Stimulated activated CD4-positive, alpha-beta T cell treated with anti-CD3 and anti-CD28 coated beads, Interleukin-1b, Interleukin-23, amount 100 ng/mL, for 1 hour (primary cell): ENCODE measurements around the gene PLK4.
"Not testable (repeated sequence)": the region's sequence is repeated elsewhere in the genome, so short reads cannot be mapped to it uniquely, and the experiment has no call there.

Source experiments
- DNase-seq, 2 donors: peaks; one replicate each; pipeline ENCODE4 v3.0.0-alpha.2; 2020; ENCODE audit warnings: low read depth in 2 of 2

PLK4 gene

GRCh38 chr4:127905029-127905428 lies 24.3 kb downstream of the PLK4 start:
- no peak for DNase-seq

GRCh38 chr4:127916512-127916911 lies 35.8 kb downstream of the PLK4 start:
- no peak for DNase-seq

- DNase-seq: no peak
Measured at GRCh38 chr4:127917151-127917550, 36.5 kb downstream of the PLK4 start.

GRCh38 chr4:127920521-127920920 lies 39.8 kb downstream of the PLK4 start:
- no peak for DNase-seq

GRCh38 chr4:127922226-127922625 lies 41.5 kb downstream of the PLK4 start:
- no peak for DNase-seq

GRCh38 chr4:127925720-127926119 lies 45.0 kb downstream of the PLK4 start:
- DNase-seq: not testable (repeated sequence)

GRCh38 chr4:127930175-127930574 lies 49.5 kb downstream of the PLK4 start:
- no peak for DNase-seq

- not testable (repeated sequence) for DNase-seq
Measured at GRCh38 chr4:127931836-127932235, 51.1 kb downstream of the PLK4 start.

- DNase-seq: no peak
Measured at GRCh38 chr4:127936974-127937373, 56.3 kb downstream of the PLK4 start.
